GM21360 (cell line): ENCODE results near the gene OAF.
"Not testable (repeated sequence)": the region's sequence is repeated elsewhere in the genome, so short reads cannot be mapped to it uniquely, and the experiment has no call there.

Experiments
- ATAC-seq: cut with Tn5 transposase; IDR thresholded peaks from one replicate; pipeline ENCODE4 v1.9.1; 2021; ENCODE audit warnings: mild to moderate bottlenecking, moderate library complexity; ENCODE audit not compliant: unreplicated experiment

OAF gene

DNA sequence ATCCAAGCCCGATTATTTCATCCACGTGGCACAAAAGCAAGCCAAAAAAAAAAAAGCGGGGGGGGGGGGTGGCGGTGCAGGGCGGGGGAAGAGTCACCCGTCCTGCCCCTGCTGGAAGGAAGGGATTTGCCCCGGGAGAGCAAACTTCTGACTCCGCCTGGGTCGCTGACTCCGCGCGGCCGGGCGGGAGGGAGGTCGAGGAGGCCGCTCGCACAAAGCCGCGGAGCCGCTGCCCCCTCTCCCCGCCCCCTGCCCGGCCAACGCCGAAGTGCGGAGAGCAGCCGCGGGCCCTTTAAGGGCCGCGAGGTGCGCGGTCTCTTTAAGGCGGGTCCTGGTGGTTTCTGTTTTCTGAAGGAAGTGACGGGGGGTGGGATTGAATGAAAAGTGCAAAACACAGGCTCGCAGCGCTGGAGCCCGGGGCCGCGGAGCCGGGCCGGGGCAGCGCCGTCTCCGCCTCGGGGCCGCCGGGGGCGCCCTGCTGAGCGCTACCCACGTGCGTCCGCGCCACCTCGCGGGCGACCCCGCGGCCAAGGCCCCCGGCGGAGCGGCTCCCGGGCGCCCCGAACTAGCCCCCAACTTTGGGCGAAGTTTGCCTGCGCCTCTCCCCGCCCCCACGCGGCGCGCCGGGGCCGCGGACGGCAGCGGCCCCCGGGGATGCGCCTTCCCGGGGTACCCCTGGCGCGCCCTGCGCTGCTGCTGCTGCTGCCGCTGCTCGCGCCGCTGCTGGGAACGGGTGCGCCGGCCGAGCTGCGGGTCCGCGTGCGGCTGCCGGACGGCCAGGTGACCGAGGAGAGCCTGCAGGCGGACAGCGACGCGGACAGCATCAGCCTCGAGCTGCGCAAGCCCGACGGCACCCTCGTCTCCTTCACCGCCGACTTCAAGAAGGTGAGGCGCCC, at the start of gene OAF:
Gene OAF, plus strand, starts transcription at position 407 of the 896 bp plus-strand sequence. Its CDS starts 248 bp downstream, at position 655.
- ATAC-seq = peak; percentile 81

DNA sequence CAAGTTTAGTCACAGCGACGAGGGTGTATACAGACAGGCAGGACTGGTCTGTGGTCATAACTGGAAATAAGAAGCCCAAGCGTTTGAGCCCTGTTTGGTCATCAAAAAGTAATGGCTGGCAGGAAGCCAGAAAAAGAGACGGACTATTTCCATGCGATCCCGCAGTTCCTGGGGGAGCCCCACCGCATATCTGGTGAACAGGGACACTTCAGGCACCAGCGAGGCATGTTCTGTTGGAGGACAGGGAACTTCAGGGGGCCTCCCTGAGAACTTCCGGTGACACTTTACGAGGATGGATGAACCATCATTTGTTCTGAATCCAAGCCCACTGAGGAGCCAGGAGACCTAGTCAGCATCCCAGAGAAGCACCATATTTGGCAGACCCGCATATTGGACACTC, 43.2 kb upstream of the OAF start:
- ATAC-seq = no peak

DNA sequence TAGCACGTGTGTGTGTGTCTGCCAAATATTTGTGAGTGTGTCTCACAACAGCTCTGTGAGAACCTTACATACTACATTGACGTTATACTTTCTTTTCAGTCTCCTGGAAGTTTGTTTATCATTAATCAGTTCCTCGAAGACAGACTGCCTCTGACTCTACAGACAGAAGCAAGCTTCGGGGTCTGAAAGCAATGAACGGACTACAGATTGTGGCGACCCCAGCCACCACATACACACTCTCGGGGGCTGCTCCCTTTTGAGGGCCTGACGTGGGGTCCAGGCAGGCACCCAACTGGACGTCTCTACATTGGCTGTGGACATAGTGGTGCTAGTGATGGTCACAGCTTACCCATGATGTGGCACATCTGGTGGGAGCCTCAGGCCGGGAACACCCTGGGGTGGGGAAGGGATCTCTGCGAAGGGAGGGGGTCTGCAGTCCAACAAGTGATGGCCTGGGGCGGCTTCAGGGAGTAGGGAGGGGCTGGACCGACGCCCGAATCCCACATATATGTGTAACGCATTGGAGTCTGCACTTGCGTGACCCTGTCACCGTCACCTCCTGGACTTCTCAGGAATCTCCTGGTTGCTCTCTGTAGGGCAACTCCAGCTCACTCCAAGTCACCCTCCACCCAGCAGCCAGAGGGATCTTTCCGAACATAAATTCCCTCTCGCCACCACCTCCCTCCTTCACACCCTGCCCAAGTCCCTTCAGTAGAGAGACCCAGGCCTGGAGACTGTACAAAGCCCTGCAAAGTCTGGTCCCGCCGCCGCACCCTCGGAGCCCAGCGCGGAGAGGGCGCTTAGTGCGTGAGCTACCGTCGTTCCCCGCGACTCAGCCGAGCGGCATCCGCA, 42.5 kb upstream of the OAF start:
- ATAC-seq = no peak

- ATAC-seq = no peak
These were observed 41.7 kb upstream of the OAF start for GRCh38 chr11:120168960-120169681.

DNA sequence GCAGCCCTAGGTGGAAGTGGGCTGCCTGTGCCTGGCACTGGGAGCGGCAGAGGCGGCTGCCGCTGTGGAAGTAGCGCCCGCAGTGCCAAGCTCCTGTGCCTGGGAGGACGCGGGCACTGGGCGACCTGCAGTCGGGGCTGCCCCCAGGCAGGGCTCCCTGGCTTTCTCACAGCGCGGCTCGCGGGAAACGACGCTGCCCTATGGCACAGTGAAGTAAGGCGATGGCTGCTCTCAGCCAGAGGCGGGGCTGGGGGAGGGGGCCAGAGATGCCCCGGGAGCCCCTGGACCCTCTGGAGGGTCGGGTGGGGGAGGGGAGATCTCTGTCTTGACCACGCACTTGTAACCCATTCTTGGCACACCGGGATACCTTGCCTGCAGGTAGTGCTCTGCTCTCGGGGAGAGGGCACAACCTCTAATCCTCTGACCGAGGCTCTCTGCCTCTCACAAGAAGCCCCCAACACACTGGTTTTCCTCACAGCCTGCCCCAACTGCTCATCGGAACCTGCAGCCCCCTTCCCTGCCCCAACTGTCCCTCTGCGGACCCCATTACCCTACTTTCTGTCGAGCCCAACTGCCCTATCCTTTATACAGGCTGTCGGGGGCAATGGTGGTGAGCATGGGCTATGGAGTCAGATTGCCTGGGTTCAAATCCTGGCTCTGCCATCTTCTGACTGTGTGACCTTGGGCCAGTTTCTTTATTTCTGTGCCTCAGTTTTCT, 40.7 kb upstream of the OAF start:
- ATAC-seq = no peak

GRCh38 chr11:120170741-120171261, 40.0 kb upstream of the OAF start:
- no peak for ATAC-seq

GRCh38 chr11:120172054-120172911, 38.5 kb upstream of the OAF start:
- ATAC-seq = no peak

- no peak for ATAC-seq
These were observed 37.7 kb upstream of the OAF start for GRCh38 chr11:120173019-120173705.

- ATAC-seq = no peak
These were observed 37.0 kb upstream of the OAF start for GRCh38 chr11:120173807-120174206.

DNA sequence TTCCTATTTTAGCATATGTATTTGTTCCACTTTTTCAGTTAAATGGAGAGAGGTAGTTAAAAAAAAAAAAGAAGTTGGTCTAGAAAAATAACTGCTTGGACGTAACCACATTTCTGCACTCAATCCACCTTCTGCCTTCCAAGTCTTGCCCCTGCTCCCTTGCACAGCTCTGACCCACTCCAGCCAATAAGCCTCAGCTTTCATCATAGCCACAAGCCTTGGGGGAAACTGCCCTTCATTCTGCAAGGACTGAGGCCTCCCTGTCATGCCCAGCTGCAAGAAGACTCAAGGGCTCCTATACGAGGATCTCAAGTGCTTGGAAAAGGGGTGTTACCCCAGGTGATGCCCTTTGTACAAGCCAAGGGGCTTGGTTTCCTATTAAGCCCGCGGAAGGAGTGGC, 36.0 kb upstream of the OAF start:
- ATAC-seq = no peak

DNA sequence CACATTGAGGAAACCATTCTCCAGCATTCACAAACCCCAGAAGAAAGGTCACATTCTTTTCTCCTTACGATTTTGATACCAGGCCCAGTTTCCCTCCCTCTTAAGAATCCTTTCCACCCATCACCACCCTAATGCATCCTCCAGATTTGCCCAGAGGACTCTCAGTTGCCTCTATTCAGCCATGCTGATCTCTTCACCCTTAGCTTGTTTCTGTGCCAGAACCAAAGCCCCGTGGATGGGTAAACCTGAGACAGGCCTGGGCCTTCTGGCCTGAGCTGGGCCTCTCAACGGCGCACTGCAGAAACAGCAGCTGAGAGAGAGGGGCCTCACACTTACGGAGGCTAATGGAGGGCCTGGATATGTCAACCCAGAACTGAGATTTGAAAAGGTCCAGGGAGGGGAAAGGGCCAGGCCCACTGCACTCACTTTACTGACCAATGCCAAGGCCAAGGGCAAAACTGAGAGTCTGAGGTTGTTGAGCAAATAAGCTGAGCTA, 32.2 kb upstream of the OAF start:
- no peak for ATAC-seq

GRCh38 chr11:120179057-120179672, 31.7 kb upstream of the OAF start:
- ATAC-seq = no peak

DNA sequence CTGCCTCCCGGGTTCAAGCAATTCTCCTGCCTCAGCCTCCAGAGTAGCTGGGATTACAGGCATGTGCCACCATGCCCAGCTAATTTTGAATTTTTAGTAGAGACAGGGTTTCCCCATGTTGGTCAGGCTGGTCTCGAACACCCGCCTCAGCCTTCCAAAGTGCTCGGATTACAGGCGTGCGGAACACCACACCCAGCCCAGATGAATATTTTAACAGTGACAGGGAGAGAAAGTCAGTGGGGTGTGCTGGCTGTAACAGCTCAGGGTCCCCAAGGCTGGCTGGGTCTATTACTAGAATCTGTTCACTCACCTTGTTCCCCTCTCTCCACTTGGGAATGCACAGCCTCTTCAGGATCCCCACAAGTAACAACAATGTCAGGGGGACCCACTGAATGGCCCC, 30.8 kb upstream of the OAF start:
- ATAC-seq = not testable (repeated sequence)

GRCh38 chr11:120180551-120181232, 30.1 kb upstream of the OAF start:
- no peak for ATAC-seq

DNA sequence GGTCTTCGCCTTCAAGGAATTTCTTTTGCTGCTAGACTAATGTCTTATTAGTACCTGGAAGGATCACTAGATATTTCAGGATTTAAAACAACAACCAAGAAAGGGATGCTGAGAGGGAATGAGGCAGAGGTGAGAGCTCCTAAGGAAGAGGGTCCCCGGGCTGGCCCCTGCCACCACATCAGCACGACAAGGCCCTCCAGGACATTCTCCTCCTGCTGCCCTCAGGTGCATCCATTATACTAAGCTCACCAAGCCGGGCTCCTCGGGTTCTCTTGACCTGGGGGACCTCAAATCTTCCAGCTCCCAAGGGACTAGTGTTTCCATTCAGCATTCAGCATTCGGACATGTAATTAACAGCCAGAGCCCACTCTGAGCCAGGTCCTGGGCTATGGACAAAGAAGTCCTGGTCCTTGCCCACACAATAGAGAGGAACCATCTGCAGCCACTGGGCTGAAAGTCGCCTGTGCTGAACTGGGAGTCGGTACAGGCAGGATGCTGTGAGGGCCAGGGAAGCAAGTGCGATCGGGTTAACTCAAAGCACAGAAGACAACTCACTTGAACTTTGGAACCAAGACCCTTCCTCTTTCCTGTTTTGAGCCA, 29.4 kb upstream of the OAF start:
- ATAC-seq = no peak

GRCh38 chr11:120182372-120182771, 28.5 kb upstream of the OAF start:
- ATAC-seq = no peak

DNA sequence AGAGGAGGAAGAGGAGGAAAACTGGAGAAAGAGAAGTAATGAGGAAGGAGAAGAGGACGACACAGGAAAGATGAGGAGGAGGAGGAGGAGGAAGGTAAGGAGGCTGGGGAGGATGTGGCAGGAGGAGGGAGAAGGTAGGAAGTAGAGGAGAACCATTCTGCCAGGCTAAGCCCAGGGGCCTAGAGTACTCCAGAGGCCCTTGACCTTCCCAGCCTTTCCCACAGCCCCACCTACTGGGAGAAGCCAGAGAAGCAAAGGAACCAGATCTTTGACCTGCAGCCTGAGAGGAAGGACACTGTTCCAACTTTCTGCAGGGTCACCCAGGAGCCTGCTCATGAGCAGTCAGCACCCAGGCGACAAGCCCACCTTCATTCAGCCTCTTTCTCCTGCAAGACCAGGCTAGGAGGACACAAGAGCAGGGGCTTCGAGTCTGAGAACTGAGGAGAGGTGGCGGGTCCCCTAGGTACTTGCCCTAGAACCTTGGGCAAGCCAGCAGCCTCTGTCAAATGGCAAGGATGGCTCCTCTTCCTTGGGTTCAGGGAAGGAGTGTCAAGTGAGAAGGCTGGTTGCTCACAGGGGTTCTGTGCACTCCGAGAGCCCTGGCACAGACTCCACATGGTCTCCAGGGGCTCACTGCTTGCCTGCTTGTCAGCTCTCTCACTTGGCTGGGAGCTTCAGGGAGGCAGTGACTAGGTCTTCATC, 27.9 kb upstream of the OAF start:
- no peak for ATAC-seq
